C4-2B (cell line): Measurements from ENCODE around the gene MRRF.

Experiments used
- ZFX ChIP-seq: fragments of 450-650 bp; IDR thresholded peaks from 2 replicates; pipeline ENCODE4 v1.6.1; 2017
- TF ChIP-seq, protein P1 (sequence below): fragments of 450-650 bp; conservative IDR thresholded peaks from 2 replicates; pipeline ENCODE4 v1.5.1; 2017; ENCODE audit warnings: mild to moderate bottlenecking

GRCh38 chr9:122220673-122221182 lies 44.0 kb upstream of the MRRF start:
- TF ChIP-seq, protein P1, sequence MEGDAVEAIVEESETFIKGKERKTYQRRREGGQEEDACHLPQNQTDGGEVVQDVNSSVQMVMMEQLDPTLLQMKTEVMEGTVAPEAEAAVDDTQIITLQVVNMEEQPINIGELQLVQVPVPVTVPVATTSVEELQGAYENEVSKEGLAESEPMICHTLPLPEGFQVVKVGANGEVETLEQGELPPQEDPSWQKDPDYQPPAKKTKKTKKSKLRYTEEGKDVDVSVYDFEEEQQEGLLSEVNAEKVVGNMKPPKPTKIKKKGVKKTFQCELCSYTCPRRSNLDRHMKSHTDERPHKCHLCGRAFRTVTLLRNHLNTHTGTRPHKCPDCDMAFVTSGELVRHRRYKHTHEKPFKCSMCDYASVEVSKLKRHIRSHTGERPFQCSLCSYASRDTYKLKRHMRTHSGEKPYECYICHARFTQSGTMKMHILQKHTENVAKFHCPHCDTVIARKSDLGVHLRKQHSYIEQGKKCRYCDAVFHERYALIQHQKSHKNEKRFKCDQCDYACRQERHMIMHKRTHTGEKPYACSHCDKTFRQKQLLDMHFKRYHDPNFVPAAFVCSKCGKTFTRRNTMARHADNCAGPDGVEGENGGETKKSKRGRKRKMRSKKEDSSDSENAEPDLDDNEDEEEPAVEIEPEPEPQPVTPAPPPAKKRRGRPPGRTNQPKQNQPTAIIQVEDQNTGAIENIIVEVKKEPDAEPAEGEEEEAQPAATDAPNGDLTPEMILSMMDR: no peak
- TF ChIP-seq ZFX: no peak
